RWPE1 (cell line): ENCODE data around the gene TMEM209.
"Not testable (repeated sequence)": the region's sequence is repeated elsewhere in the genome, so short reads cannot be mapped to it uniquely, and the experiment has no call there.

Source experiments
- CTCF ChIA-PET: fragments of 350-600 bp; sonication (Branson Sonifier 250); formaldehyde crosslinking; extraction: SDS; loops from one replicate; lab custom pipeline; 2021; lab: Yijun Ruan, JAX
- POLR2A ChIA-PET: fragments of 400-600 bp; formaldehyde crosslinking; extraction: SDS; loops from one replicate; lab custom pipeline; 2020; ENCODE audit warnings: antibody characterized with exemption; ENCODE audit not compliant: low non-redundant PET; lab: Yijun Ruan, JAX
- DNase-seq: peaks from one replicate; pipeline ENCODE4 v3.0.0; 2012; ENCODE audit warnings: low spot score
- H3K27ac ChIP-seq: fragments of 450-650 bp; 2 replicates; pipeline ENCODE4 v1.5.1; 2017
- CTCF ChIP-seq: fragments of 450-650 bp; conservative IDR thresholded peaks from 2 replicates; pipeline ENCODE4 v1.5.1; 2017; ENCODE audit warnings: low read depth, mild to moderate bottlenecking

TMEM209 gene

GRCh38 chr7:130146693-130147405 is 58.4 kb downstream of the TMEM209 start:
- TF ChIP-seq CTCF, result no peak
- no peak for DNase-seq
- ChIA-PET POLR2A (no interaction called here), CTCF (no interaction called here)
- H3K27ac ChIP-seq, result peak overlapping the region; percentile 13; the same call in 1 of the 2 replicates

- CTCF ChIA-PET, DNase-seq, H3K27ac ChIP-seq, POLR2A ChIA-PET: not testable (repeated sequence)
These were observed 59.1 kb downstream of the TMEM209 start for GRCh38 chr7:130146142-130146541.

GRCh38 chr7:130145424-130146100 is 59.6 kb downstream of the TMEM209 start:
- ChIA-PET POLR2A (no interaction called here), CTCF (no interaction called here)
- DNase-seq, result no peak
- H3K27ac ChIP-seq, result peak overlapping the region; percentile 79
- no peak for TF ChIP-seq CTCF

GRCh38 chr7:130144312-130145171 is 60.7 kb downstream of the TMEM209 start:
- POLR2A ChIA-PET, result no interaction called here
- CTCF ChIA-PET, result no interaction called here
- DNase-seq, result peak; percentile 34
- peak overlapping the region; percentile 79 for H3K27ac ChIP-seq
- TF ChIP-seq CTCF, result no peak

GRCh38 chr7:130143986-130144311 is 61.3 kb downstream of the TMEM209 start:
- ChIA-PET CTCF (no interaction called here), POLR2A (no interaction called here)

GRCh38 chr7:130143334-130143732 is 61.9 kb downstream of the TMEM209 start:
- TF ChIP-seq CTCF, result no peak
- no peak for DNase-seq
- POLR2A ChIA-PET, result no interaction called here
- peak overlapping the region; percentile 79 for H3K27ac ChIP-seq
- CTCF ChIA-PET, result no interaction called here

More at GRCh38 chr7:130143986-130144311, 61.3 kb downstream of the TMEM209 start:
- no peak for DNase-seq
- TF ChIP-seq CTCF, result no peak
- H3K27ac ChIP-seq, result peak overlapping the region; percentile 79
